AG04449 (cell line): ENCODE measurements around the gene SLC19A2.
"Not testable (repeated sequence)": the region's sequence is repeated elsewhere in the genome, so short reads cannot be mapped to it uniquely, and the experiment has no call there.

Experiments
- CTCF ChIA-PET: fragments of 350-600 bp; formaldehyde crosslinking; extraction: SDS; loops from one replicate; lab custom pipeline; 2021; ENCODE audit warnings: antibody characterized with exemption; lab: Yijun Ruan, JAX
- POLR2A ChIA-PET: fragments of 400-600, 350-600 bp; formaldehyde crosslinking; extraction: SDS; loops from one replicate; lab custom pipeline; 2020; ENCODE audit warnings: antibody characterized with exemption, inconsistent platforms; lab: Yijun Ruan, JAX
- DNase-seq: peaks from one replicate; pipeline ENCODE4 v3.0.0-alpha.2; 2010; ENCODE audit warnings: low read depth, low spot score
- H3K4me3 ChIP-seq: 2 replicates; pipeline ENCODE4 v1.5.1; 2011; ENCODE audit warnings: low read depth, mild to moderate bottlenecking, control low read depth, low read length
- CTCF ChIP-seq: IDR thresholded peaks from one replicate; pipeline ENCODE4 v1.5.1; 2011; ENCODE audit warnings: mild to moderate bottlenecking, moderate library complexity, low read length, control low read depth, inconsistent platforms; ENCODE audit not compliant: insufficient read depth; ENCODE audit errors: missing control alignments

SLC19A2 gene

DNA sequence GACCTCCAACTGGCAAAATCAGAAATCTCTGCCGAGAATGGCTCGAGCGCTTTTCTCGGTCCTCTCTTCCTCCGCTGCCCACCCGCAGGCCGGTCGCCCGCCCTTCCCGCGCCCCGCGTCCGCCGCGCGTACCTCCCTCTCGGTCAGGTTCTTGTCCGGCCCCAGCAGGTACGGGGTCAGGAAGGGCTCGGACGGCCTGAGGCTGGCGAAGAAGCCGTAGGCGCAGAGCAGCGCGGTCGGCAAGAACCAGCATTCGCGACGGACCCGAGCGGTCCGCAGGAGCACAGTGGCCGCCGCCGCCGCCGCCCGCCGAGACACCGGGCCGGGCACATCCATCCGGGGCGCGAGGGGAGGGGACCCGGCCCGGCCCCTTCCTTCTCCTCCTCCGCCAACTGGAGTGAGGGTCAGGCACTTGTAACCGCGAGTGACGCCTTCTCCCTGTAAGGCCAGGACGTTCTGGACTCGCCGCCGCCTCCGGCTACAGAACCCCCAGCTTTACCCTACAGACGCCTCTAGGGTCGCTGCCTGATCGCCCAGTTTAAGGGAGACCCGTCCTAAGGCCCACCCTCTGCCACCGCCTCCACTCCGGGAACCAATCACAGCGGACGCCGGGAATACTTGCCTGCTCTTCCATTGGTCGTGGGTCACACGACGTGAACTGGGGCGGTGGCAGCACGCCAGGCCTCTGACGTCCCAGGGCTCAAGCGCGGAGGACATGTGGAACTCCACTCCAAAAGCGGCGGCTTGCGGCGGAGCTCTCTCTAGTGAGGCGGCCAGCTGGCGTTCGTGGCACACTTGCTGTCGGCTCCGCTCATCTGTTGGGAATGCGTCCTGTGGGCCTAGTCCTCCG is at the start of gene SLC19A2:
Gene SLC19A2 (minus strand): TSS at position 514 of the 850 bp plus-strand sequence. CDS start 178 bp downstream, at position 336.
- CTCF ChIA-PET, result interaction anchor here (0.8 to 2.8 kb wide), 3 partner anchors 12 to 61 kb away, joined by 3 to 11 read pairs (median 3); no protein-coding TSS in a partner anchor
- peak within 1 kb of the TSS; percentile 78 for H3K4me3 ChIP-seq
- TF ChIP-seq CTCF, result peak; percentile 32
- POLR2A ChIA-PET, result interaction anchor here (0.7 to 1.0 kb wide), 3 partner anchors 25 to 408 kb away, joined by 3 to 5 read pairs (median 4); partner anchors contain the start of gene SCYL3
- DNase-seq, result peak; percentile 96

- ChIA-PET POLR2A (no interaction called here), CTCF (interaction anchor here (0.6 kb wide), 1 partner anchor 30 kb away, joined by 3 read pairs; no protein-coding TSS in a partner anchor)
- TF ChIP-seq CTCF, result no peak
- no peak overlapping the region for H3K4me3 ChIP-seq
- no peak for DNase-seq
These were observed 48.9 kb upstream of the SLC19A2 start for GRCh38 chr1:169534653-169535052.

- DNase-seq, H3K4me3 ChIP-seq, CTCF ChIA-PET, POLR2A ChIA-PET: not testable (repeated sequence)
These were observed 47.9 kb upstream of the SLC19A2 start for GRCh38 chr1:169533528-169534190.

DNA sequence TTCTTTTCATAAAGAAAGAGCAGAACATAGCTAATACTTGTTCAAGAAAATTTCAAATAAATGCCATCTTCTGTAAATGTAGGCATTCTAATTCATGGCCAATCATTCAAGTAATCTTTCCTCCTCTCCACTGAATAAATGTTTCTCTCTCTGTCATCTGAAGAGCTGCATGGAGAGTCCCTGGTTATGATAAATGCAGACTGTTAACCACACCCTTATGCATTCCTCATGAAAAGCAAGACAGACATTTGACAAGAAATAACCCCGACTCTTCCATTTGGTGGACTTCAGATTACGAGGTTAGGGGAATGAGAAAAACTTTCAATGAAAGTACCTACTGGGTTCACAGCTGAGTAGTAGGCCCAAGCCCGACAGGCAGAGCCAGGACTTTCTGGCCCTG is 44.7 kb upstream of the SLC19A2 start:
- ChIA-PET CTCF (no interaction called here), POLR2A (no interaction called here)
- H3K4me3 ChIP-seq, result no peak overlapping the region

DNA sequence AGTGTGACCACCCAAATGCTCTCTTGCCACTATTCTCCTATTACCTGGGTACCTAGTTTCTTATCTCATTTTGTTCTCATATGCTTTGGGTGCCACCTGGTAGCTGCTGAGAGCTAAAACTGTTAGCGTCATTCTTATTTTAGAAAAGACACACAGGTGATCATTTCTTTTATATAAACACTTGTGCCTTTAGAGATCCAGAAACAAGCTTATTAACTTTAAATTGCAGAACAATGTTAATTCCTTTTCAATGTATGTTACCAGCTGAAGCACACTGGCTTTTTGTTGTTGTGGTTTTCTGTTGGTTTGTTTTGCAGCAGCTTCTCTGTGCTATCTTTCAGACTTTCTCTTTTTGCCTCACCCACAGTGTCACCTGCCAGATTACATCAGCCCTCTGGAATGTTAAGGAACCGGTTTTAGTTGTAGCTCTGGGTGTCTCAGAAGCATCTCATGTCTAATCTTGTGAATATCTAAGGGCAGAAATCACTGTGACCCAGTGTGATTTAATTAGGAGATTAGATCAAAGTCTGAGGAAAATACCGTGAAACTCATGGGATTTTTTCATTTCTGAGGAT is 43.4 kb upstream of the SLC19A2 start:
- CTCF ChIA-PET, result no interaction called here
- TF ChIP-seq CTCF, result no peak
- no peak for DNase-seq
- POLR2A ChIA-PET, result no interaction called here
- no peak overlapping the region for H3K4me3 ChIP-seq

More for the DNA sequence above, 44.7 kb upstream of the SLC19A2 start:
- TF ChIP-seq CTCF, result no peak
- DNase-seq, result no peak

GRCh38 chr1:169528215-169529067 is 42.7 kb upstream of the SLC19A2 start:
- no peak overlapping the region for H3K4me3 ChIP-seq
- POLR2A ChIA-PET, result no interaction called here
- no peak for DNase-seq
- no peak for TF ChIP-seq CTCF
- CTCF ChIA-PET, result no interaction called here
